GM12891 (cell line): ENCODE data around the gene JUP.

Experiments
- POLR2A ChIP-seq: IDR thresholded peaks from 2 replicates; pipeline ENCODE4 v1.6.1; 2011; ENCODE audit warnings: low read depth, low read length, control low read depth
- POLR2AphosphoS5 ChIP-seq: IDR thresholded peaks from 2 replicates; pipeline ENCODE4 v1.6.1; 2011; ENCODE audit warnings: low read depth, low read length, control low read depth

DNA sequence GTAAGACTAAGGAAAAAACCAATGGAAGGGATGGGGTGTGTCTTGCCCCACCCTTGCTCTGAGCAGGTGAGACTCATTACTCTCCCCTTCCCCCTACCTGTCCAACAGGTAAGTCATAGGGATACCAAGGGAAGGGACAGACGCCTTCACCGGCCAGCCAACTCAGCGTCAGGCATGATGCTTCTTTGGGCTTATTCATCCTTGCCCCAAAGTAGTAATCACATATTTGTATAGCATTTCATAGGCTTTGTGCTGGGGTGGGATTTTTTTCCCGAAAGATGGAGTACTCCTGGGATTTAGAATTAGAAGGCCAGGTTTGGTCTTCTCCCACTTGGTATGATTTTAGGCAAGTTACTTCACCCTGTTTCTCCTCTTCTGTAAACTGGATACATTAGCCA is 509 bp upstream of the JUP start:
- no peak for TF ChIP-seq POLR2A
- TF ChIP-seq POLR2AphosphoS5: no peak
